H1 (cell line): ENCODE data around the gene TMCC3. TPM values are rescaled to one million over a fixed set of nuclear protein-coding genes. Genes with fewer than 3 reads are reported as not detected.

Source experiments
- BACH1 ChIP-seq: IDR thresholded peaks from 2 replicates; pipeline ENCODE4 v1.6.1; 2012; ENCODE audit warnings: low read length, improper control_type of control experiment
- BRCA1 ChIP-seq: IDR thresholded peaks from 2 replicates; pipeline ENCODE4 v1.6.1; 2012; ENCODE audit warnings: low read depth, low read length, improper control_type of control experiment
- GTF2F1 ChIP-seq: IDR thresholded peaks from 2 replicates; pipeline ENCODE4 v1.6.1; 2012; ENCODE audit warnings: low read depth, low read length, improper control_type of control experiment, borderline replicate concordance
- KDM4A ChIP-seq: IDR thresholded peaks from one replicate; pipeline ENCODE4 v1.7.1; 2012; ENCODE audit warnings: low read depth, mild to moderate bottlenecking, moderate library complexity, low read length, inconsistent platforms; ENCODE audit not compliant: severe bottlenecking
- SP1 ChIP-seq: IDR thresholded peaks from 2 replicates; pipeline ENCODE4 v1.6.1; 2011; ENCODE audit warnings: low read depth, low read length
- SP4 ChIP-seq: IDR thresholded peaks from 2 replicates; pipeline ENCODE4 v1.6.1; 2012; ENCODE audit warnings: low read length, inconsistent platforms
- TAF7 ChIP-seq: optimal IDR thresholded peaks from 2 replicates; pipeline ENCODE3; 2011; ENCODE audit warnings: low read depth, mild to moderate bottlenecking, inconsistent platforms, low read length, moderate library complexity, borderline replicate concordance
- TEAD4 ChIP-seq: IDR thresholded peaks from 2 replicates; pipeline ENCODE4 v1.6.1; 2012; ENCODE audit warnings: low read depth, low read length, inconsistent platforms, mixed read lengths
- polyA plus RNA-seq, 7 experiments: library from polyadenylated mRNA; depleted of rRNA in 3 of 7; stranded (reverse) in 5 of 7; unstranded in 2 of 7; fragments of >200 nt in 5 of 7; fragments of 200-250 nt in 2 of 7; gene quantifications; 1 replicate in 5 of 7; 2 replicates in 1 of 7; 4 replicates in 1 of 7; pipeline versions ENCODE4 v1.2.1 to v1.2.3, GENCODE V29; 2011 to 2013; ENCODE audit warnings: missing spikeins in 2 of 7, mixed read lengths in 2 of 7
- total RNA-seq: library from RNA; stranded (reverse); fragmentation: NEBNext Ultra II Directional; extraction: Animal tissue kit (Norgen Biotek cat#: 25700); gene quantifications from 2 replicates; pipeline ENCODE4 v1.2.1, GENCODE V29; 2021
- TF ChIP-seq, protein P1 (sequence below): fragments of 300-600 bp; sonication (generic); IDR thresholded peaks from 2 replicates; pipeline ENCODE4 v1.7.1; 2012; ENCODE audit warnings: low read length, moderate library complexity, mild to moderate bottlenecking, inconsistent platforms; ENCODE audit not compliant: insufficient replicate concordance

Gene TMCC3
- total and polyA plus RNA-seq, 2 of the 8 experiments (the other 6 are each of a cell fraction or from before 2014, with no cell fraction given): 1.7 to 4.1 TPM

DNA sequence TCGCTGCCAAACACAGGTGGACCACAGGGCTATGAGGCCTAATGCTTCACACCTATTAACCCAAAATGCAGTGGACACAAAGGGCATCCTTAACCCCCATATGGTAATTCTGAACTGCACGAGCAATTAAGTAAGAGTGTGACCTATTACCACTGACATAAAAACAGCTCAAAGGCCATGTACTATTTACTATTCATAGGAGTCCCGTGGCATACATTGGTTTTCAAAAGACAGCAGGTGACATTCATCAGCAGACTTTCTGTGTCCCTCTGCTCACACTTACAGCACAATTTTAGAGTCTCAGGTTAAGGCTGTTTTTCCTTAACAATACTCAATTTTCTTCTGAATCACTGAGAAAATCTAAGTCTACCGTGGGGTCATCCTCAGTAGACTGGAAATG, 23.1 kb upstream of the TMCC3 start (continued):
- TF ChIP-seq, protein P1, sequence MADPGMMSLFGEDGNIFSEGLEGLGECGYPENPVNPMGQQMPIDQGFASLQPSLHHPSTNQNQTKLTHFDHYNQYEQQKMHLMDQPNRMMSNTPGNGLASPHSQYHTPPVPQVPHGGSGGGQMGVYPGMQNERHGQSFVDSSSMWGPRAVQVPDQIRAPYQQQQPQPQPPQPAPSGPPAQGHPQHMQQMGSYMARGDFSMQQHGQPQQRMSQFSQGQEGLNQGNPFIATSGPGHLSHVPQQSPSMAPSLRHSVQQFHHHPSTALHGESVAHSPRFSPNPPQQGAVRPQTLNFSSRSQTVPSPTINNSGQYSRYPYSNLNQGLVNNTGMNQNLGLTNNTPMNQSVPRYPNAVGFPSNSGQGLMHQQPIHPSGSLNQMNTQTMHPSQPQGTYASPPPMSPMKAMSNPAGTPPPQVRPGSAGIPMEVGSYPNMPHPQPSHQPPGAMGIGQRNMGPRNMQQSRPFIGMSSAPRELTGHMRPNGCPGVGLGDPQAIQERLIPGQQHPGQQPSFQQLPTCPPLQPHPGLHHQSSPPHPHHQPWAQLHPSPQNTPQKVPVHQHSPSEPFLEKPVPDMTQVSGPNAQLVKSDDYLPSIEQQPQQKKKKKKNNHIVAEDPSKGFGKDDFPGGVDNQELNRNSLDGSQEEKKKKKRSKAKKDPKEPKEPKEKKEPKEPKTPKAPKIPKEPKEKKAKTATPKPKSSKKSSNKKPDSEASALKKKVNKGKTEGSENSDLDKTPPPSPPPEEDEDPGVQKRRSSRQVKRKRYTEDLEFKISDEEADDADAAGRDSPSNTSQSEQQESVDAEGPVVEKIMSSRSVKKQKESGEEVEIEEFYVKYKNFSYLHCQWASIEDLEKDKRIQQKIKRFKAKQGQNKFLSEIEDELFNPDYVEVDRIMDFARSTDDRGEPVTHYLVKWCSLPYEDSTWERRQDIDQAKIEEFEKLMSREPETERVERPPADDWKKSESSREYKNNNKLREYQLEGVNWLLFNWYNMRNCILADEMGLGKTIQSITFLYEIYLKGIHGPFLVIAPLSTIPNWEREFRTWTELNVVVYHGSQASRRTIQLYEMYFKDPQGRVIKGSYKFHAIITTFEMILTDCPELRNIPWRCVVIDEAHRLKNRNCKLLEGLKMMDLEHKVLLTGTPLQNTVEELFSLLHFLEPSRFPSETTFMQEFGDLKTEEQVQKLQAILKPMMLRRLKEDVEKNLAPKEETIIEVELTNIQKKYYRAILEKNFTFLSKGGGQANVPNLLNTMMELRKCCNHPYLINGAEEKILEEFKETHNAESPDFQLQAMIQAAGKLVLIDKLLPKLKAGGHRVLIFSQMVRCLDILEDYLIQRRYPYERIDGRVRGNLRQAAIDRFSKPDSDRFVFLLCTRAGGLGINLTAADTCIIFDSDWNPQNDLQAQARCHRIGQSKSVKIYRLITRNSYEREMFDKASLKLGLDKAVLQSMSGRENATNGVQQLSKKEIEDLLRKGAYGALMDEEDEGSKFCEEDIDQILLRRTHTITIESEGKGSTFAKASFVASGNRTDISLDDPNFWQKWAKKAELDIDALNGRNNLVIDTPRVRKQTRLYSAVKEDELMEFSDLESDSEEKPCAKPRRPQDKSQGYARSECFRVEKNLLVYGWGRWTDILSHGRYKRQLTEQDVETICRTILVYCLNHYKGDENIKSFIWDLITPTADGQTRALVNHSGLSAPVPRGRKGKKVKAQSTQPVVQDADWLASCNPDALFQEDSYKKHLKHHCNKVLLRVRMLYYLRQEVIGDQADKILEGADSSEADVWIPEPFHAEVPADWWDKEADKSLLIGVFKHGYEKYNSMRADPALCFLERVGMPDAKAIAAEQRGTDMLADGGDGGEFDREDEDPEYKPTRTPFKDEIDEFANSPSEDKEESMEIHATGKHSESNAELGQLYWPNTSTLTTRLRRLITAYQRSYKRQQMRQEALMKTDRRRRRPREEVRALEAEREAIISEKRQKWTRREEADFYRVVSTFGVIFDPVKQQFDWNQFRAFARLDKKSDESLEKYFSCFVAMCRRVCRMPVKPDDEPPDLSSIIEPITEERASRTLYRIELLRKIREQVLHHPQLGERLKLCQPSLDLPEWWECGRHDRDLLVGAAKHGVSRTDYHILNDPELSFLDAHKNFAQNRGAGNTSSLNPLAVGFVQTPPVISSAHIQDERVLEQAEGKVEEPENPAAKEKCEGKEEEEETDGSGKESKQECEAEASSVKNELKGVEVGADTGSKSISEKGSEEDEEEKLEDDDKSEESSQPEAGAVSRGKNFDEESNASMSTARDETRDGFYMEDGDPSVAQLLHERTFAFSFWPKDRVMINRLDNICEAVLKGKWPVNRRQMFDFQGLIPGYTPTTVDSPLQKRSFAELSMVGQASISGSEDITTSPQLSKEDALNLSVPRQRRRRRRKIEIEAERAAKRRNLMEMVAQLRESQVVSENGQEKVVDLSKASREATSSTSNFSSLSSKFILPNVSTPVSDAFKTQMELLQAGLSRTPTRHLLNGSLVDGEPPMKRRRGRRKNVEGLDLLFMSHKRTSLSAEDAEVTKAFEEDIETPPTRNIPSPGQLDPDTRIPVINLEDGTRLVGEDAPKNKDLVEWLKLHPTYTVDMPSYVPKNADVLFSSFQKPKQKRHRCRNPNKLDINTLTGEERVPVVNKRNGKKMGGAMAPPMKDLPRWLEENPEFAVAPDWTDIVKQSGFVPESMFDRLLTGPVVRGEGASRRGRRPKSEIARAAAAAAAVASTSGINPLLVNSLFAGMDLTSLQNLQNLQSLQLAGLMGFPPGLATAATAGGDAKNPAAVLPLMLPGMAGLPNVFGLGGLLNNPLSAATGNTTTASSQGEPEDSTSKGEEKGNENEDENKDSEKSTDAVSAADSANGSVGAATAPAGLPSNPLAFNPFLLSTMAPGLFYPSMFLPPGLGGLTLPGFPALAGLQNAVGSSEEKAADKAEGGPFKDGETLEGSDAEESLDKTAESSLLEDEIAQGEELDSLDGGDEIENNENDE: no peak
- TF ChIP-seq BRCA1: no peak
- no peak for TF ChIP-seq TAF7
- no peak for TF ChIP-seq KDM4A
- TF ChIP-seq BACH1: no peak
- TF ChIP-seq GTF2F1: no peak
- TF ChIP-seq SP4: no peak
- no peak for TF ChIP-seq TEAD4
- TF ChIP-seq SP1: no peak
- TF ChIP-seq, all 59 proteins: peak for 0
